ENCODE measurements around the gene SHF. TPM values are rescaled to one million over a fixed set of nuclear protein-coding genes. Genes with fewer than 3 reads are reported as not detected.

Gene SHF
- polyA plus RNA-seq, 3 donors: 0.58 to 0.70 (median 0.67) TPM

DNA sequence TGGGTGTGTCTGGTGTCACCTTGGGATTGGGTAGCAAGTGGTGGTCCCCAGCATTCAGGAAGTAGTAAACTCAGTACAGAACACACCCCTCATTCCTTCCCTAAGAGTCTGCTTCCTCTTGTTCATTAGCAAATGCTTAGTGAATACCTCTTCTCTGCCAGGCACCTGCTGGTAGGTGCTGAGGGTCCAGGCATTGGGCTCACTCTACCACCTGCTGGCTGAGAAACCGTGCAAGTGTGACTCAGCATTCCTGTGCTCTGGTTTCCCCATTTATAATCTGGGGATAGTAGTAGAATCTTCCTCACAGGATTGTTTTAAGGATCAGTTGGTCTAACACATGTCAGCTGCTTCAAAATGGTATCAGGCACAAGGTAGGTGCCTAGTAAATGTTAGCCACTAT lies 4.8 kb downstream of the SHF start:
- Histone ChIP-seq H3K27me3 (ENCODE audit: control insufficient read depth in 2 of 2, insufficient read depth in 2 of 2, low read length in 2 of 2) (peaks cover 4 to 12% of the 10 kb centered on the region in 2 donors), H4K20me1 (ENCODE audit: insufficient read depth, low read length) (no peaks in the 10 kb centered on the region), H3K4me1 (ENCODE audit: control insufficient read depth in 1 of 2, insufficient read depth in 2 of 2, low read length in 2 of 2) (peaks cover 20 to 22% of the 10 kb centered on the region in 2 donors), H3K9me3 (replicated peaks in 1 of 2; ENCODE audit: control insufficient read depth in 1 of 2, insufficient read depth in 1 of 2, low read length in 2 of 2) (no peaks in the 10 kb centered on the region), H3K27ac (ENCODE audit: low read depth in 1 of 2, low read length in 2 of 2) (no peak overlapping the region), H3K9ac (ENCODE audit: insufficient read depth, low read length, poor library complexity, severe bottlenecking) (no peak overlapping the region), H3K4me3 (replicated peaks in 1 of 3; ENCODE audit: low read depth in 2 of 3, low read length in 3 of 3) (no peak overlapping the region), H3K36me3 (replicated peaks in 1 of 2; ENCODE audit: control insufficient read depth in 1 of 2, insufficient read depth in 2 of 2, low read length in 2 of 2) (no peaks in the 10 kb centered on the region), H3K4me2 (replicated peaks; ENCODE audit: extremely low read depth, low read length, poor library complexity, severe bottlenecking) (no peak overlapping the region), H3K79me2 (ENCODE audit: insufficient read depth, low read length) (no peaks in the 10 kb centered on the region), H2AFZ (ENCODE audit: insufficient read depth, low read depth, low read length, poor library complexity, severe bottlenecking) (no peak overlapping the region)
- no CpG with 5 or more reads among the region's 1 CpG for WGBS (ENCODE audit: insufficient coverage)
- no peak for DNase-seq
- H3K9me3 Mint-ChIP-seq: peaks cover 0 to 7% (median 2%) of the 10 kb centered on the region in 7 donors
- intact Hi-C loops (cut with micrococcal nuclease): no loop called here
- H3K4me1 Mint-ChIP-seq: peaks cover 26% of the 10 kb centered on the region
- H3K27me3 Mint-ChIP-seq (ENCODE audit: low read depth in 3 of 3): peaks cover 13 to 20% (median 16%) of the 10 kb centered on the region in 3 donors
- H3K27ac Mint-ChIP-seq: no peak overlapping the region
- peaks cover 0 to 11% of the 10 kb centered on the region in 2 donors for H3K36me3 Mint-ChIP-seq
- no peak overlapping the region for H3K4me3 Mint-ChIP-seq
- TF ChIP-seq, protein P1, sequence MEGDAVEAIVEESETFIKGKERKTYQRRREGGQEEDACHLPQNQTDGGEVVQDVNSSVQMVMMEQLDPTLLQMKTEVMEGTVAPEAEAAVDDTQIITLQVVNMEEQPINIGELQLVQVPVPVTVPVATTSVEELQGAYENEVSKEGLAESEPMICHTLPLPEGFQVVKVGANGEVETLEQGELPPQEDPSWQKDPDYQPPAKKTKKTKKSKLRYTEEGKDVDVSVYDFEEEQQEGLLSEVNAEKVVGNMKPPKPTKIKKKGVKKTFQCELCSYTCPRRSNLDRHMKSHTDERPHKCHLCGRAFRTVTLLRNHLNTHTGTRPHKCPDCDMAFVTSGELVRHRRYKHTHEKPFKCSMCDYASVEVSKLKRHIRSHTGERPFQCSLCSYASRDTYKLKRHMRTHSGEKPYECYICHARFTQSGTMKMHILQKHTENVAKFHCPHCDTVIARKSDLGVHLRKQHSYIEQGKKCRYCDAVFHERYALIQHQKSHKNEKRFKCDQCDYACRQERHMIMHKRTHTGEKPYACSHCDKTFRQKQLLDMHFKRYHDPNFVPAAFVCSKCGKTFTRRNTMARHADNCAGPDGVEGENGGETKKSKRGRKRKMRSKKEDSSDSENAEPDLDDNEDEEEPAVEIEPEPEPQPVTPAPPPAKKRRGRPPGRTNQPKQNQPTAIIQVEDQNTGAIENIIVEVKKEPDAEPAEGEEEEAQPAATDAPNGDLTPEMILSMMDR (IDR thresholded peaks at IDR 0.05): no peak

DNA sequence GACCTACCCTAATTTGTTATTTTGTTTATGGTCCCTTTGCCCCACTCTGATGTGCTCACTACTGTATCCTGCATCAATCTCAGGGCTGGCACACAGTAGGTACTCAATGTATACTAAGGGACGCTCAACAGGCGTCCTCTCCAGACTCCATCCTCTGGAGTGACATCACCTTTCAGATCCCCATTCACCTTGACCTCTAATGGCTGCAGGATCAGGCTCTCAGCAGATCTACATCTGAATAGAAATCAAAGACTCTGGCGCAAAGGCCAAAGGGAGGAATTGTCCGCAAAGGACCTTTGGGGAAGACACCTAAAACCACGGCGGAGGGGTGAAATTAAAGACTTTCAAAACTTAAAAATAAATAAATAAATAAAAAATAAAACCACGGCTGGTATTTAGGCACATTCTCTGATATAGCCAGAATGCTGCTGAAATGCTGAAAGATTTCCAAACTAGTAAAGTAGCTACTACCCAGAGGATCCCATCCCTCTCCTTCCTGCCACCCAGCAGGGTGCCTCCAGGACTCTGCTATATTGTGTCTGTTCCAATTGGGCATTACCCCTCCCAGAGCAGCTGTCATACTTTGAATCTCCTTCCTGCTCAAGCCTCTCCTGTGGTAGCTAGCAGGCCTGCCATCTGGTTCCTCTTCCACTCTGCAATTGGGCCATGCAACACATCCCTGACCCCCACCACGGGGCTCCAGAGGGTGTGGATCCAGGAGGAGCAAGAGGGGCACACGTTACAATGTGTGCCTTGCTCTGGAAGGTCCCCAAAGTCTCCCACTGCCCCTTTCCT lies 6.1 kb downstream of the SHF start:
- Histone ChIP-seq H3K4me3 (replicated peaks in 1 of 3; ENCODE audit: low read depth in 2 of 3, low read length in 3 of 3) (no peak overlapping the region), H3K27ac (ENCODE audit: low read depth in 1 of 2, low read length in 2 of 2) (no peak overlapping the region), H3K4me2 (replicated peaks; ENCODE audit: extremely low read depth, low read length, poor library complexity, severe bottlenecking) (no peak overlapping the region), H3K36me3 (replicated peaks in 1 of 2; ENCODE audit: control insufficient read depth in 1 of 2, insufficient read depth in 2 of 2, low read length in 2 of 2) (no peaks in the 10 kb centered on the region), H3K27me3 (ENCODE audit: control insufficient read depth in 2 of 2, insufficient read depth in 2 of 2, low read length in 2 of 2) (peaks cover 0 to 4% of the 10 kb centered on the region in 2 donors), H3K9ac (ENCODE audit: insufficient read depth, low read length, poor library complexity, severe bottlenecking) (no peak overlapping the region), H3K9me3 (replicated peaks in 1 of 2; ENCODE audit: control insufficient read depth in 1 of 2, insufficient read depth in 1 of 2, low read length in 2 of 2) (no peaks in the 10 kb centered on the region), H4K20me1 (ENCODE audit: insufficient read depth, low read length) (no peaks in the 10 kb centered on the region), H3K79me2 (ENCODE audit: insufficient read depth, low read length) (no peaks in the 10 kb centered on the region), H2AFZ (ENCODE audit: insufficient read depth, low read depth, low read length, poor library complexity, severe bottlenecking) (peak overlapping the region; percentile 21), H3K4me1 (ENCODE audit: control insufficient read depth in 1 of 2, insufficient read depth in 2 of 2, low read length in 2 of 2) (peaks cover 13 to 15% of the 10 kb centered on the region in 2 donors)
- Mint-ChIP-seq H3K9me3 (peaks cover 0 to 2% (median 0%) of the 10 kb centered on the region in 7 donors), H3K27me3 (ENCODE audit: low read depth in 3 of 3) (peaks cover 6 to 12% (median 7%) of the 10 kb centered on the region in 3 donors), H3K27ac (no peak overlapping the region), H3K4me1 (peaks cover 24% of the 10 kb centered on the region), H3K4me3 (no peak overlapping the region), H3K36me3 (peaks cover 0 to 7% of the 10 kb centered on the region in 2 donors)
- no peak for DNase-seq
- TF ChIP-seq, protein P1 (IDR thresholded peaks at IDR 0.05): no peak
- 65% methylated on average over 2 of the region's 9 CpGs for WGBS (ENCODE audit: insufficient coverage)
- intact Hi-C loops (cut with micrococcal nuclease): no loop called here
